Placental epithelial cell (primary cell): ENCODE measurements around the gene PPA1. TPM values are rescaled to one million over a fixed set of nuclear protein-coding genes. Genes with fewer than 3 reads are reported as not detected.

ENCODE experiments used
- small RNA-seq: library from RNA; depleted of rRNA; stranded (forward); fragments of <200 nt; gene quantifications from one replicate; pipeline ENCODE3, GENCODE V24; 2012
- total RNA-seq: library from RNA; depleted of rRNA; stranded (reverse); fragments of >200 nt; gene quantifications from 2 replicates; pipeline ENCODE4 v1.2.3, GENCODE V29; 2012

The PPA1 gene
- 82.8 and 172 TPM in 2 replicates for total RNA-seq

DNA sequence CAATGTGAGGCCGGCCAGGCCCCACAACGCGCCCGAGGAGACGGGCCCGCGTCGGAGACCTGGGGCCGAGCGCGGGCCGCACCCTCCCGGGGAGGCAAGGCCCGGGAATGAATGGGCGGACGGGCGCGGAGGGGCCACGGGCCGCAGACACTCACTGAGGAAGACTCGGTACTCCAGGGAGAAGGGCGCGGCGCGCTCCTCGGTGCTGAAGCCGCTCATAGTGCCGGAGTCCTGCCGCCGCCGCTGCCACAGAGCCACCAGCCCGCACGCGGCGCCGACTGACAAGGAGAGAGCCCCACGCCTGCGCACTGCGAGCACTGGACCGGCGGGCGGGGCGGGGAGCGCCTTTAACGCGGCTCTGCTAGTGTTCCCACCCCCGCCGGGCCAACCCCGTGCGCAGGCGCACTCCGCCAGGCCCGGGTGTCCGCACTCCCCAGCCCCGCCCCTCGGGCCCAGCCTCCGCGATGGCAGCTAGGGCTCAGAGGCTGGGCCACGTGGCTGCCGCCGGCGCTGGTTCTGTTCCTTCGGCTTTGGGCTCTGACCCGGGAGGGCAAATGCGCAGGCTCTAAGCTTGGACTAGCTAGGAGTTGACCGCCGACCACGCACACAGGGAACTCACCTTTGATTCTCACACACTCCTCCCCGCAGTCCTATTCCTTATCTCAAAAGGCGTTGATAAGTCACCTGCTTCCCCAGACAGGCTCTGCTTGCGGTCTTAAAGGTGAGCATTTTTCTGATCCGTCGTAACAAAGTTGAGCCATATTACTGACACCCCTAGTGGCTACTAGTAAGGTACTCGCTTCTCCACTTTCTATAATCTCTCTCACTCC, at the start of gene PPA1:
PPA1 (minus strand) TSS at position 321 of the 830 bp plus-strand sequence; CDS start at position 219, 102 bp downstream.

Small RNAs within 50 kb of the gene (small RNA-seq; reads per million reads assigned to genes)
- not detected for gene RPS25P9

Other genes starting within 250 kb of the PPA1 start
- gene MACROH2A2, start 180.6 kb downstream of the PPA1 start, total RNA-seq, result 16.9 and 20.4 TPM in 2 replicates
- gene AIFM2, start 100.6 kb downstream of the PPA1 start, total RNA-seq, result 1.3 and 2.0 TPM in 2 replicates
- gene TYSND1, start 86.7 kb downstream of the PPA1 start, total RNA-seq, result 15.9 and 16.5 TPM in 2 replicates
- gene SAR1A, start 62.9 kb downstream of the PPA1 start, total RNA-seq, result 146 and 204 TPM in 2 replicates
- not detected in 2 replicates for gene NPFFR1, start 50.6 kb upstream of the PPA1 start, total RNA-seq
- 2.0 and 6.4 TPM in 2 replicates for gene LRRC20, start 149.2 kb upstream of the PPA1 start, total RNA-seq
- gene EIF4EBP2, start 170.7 kb upstream of the PPA1 start, total RNA-seq, result 49.5 and 64.6 TPM in 2 replicates
- gene NODAL, start 208.3 kb upstream of the PPA1 start, total RNA-seq, result 0.43 TPM in 1 of 2 replicates, not detected in the other
- not detected in 2 replicates for gene PALD1, start 245.3 kb upstream of the PPA1 start, total RNA-seq